ENCODE data around the gene ULK3.

DNA sequence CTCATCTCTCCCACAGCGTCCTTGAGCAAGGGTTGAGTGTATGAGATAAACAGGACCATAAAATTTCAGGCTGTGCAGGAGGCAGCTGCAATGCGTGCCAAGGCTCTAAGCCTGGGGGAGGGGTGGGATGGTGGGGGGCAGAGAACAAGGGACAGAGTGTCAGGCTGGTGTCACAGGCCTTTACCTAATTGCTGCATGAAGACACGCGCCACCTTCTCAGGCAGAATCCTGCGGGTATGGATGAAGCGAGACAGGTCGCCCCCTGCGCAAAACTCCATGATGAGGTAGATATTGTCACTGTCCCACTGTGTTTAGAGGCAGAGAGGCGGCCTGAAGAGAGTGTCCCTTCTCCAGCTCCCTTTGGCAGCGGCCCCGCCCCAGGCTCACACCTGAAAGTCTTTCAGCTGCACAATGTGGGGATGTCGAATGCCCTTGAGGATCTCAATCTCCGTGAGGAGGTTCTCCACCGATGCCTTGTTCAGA, 1.0 kb downstream of the ULK3 start:
- TF ChIP-seq, protein P1, sequence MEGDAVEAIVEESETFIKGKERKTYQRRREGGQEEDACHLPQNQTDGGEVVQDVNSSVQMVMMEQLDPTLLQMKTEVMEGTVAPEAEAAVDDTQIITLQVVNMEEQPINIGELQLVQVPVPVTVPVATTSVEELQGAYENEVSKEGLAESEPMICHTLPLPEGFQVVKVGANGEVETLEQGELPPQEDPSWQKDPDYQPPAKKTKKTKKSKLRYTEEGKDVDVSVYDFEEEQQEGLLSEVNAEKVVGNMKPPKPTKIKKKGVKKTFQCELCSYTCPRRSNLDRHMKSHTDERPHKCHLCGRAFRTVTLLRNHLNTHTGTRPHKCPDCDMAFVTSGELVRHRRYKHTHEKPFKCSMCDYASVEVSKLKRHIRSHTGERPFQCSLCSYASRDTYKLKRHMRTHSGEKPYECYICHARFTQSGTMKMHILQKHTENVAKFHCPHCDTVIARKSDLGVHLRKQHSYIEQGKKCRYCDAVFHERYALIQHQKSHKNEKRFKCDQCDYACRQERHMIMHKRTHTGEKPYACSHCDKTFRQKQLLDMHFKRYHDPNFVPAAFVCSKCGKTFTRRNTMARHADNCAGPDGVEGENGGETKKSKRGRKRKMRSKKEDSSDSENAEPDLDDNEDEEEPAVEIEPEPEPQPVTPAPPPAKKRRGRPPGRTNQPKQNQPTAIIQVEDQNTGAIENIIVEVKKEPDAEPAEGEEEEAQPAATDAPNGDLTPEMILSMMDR (IDR thresholded peaks at IDR 0.05; ENCODE audit: low read depth, low read length, poor library complexity, severe bottlenecking) = no peak
- TF ChIP-seq EZH2phosphoT487 (IDR thresholded peaks at IDR 0.05; ENCODE audit: borderline replicate concordance, low read length) = no peak
